ENCODE measurements around the gene SLC44A3. TPM values are rescaled to one million over a fixed set of nuclear protein-coding genes. Genes with fewer than 3 reads are reported as not detected.

SLC44A3 gene
- total RNA-seq, 4 donors from 2014 or later = 20.6 to 60.5 (median 41.8) TPM

DNA sequence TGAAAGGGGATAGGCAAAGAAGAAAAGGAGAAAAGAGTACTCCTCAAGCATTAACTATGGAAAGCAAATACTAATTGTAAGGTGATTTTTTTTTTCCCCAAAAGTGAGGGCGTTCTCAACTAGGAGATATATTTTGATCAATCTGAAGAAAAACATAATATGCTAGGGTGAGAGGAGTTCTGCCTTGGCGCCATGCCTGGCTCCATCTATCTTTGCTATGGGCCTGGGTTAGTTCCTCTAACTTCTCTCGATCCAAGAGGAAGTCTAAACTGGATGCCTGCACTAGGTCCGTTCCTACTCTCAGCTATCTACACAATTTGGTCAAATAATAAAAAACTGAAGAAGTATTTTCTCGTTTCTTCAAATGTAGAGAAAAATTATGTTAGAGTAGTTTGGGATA lies 86.2 kb downstream of the SLC44A3 start:
- Histone ChIP-seq H3K4me3 (no peak overlapping the region), H3K27me3 (no peaks in the 10 kb centered on the region), H3K9me3 (no peaks in the 10 kb centered on the region), H3K4me1 (peaks cover 0 to 38% (median 8%) of the 10 kb centered on the region in 4 donors), H3K36me3 (peaks cover 0 to 3% (median 0%) of the 10 kb centered on the region in 4 donors), H3K27ac (no peak overlapping the region)
- 67 to 75% methylated on average over 5 of the region's 5 CpGs for WGBS, 2 donors (ENCODE audit: low coverage in 1 of 2)
- no peak for DNase-seq
- in situ Hi-C loops (cut with MboI; ENCODE audit: low pct_ligation_motif_present in 1 of 4, low pct_unique_long_range_greater_than_20kb in 1 of 4, low sequenced_read_pairs in 3 of 4) = no loop called here
- intact Hi-C loops (cut with DNase I; ENCODE audit: low total_unique reads) = no loop called here
- TF ChIP-seq POLR2A (IDR thresholded peaks at IDR 0.05) = no peak
- no peak for TF ChIP-seq EP300 (IDR thresholded peaks at IDR 0.05; ENCODE audit: low read depth)
- TF ChIP-seq, protein P1, sequence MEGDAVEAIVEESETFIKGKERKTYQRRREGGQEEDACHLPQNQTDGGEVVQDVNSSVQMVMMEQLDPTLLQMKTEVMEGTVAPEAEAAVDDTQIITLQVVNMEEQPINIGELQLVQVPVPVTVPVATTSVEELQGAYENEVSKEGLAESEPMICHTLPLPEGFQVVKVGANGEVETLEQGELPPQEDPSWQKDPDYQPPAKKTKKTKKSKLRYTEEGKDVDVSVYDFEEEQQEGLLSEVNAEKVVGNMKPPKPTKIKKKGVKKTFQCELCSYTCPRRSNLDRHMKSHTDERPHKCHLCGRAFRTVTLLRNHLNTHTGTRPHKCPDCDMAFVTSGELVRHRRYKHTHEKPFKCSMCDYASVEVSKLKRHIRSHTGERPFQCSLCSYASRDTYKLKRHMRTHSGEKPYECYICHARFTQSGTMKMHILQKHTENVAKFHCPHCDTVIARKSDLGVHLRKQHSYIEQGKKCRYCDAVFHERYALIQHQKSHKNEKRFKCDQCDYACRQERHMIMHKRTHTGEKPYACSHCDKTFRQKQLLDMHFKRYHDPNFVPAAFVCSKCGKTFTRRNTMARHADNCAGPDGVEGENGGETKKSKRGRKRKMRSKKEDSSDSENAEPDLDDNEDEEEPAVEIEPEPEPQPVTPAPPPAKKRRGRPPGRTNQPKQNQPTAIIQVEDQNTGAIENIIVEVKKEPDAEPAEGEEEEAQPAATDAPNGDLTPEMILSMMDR (IDR thresholded peaks at IDR 0.05) = no peak
- TF ChIP-seq POLR2AphosphoS5 (IDR thresholded peaks at IDR 0.05) = no peak

DNA sequence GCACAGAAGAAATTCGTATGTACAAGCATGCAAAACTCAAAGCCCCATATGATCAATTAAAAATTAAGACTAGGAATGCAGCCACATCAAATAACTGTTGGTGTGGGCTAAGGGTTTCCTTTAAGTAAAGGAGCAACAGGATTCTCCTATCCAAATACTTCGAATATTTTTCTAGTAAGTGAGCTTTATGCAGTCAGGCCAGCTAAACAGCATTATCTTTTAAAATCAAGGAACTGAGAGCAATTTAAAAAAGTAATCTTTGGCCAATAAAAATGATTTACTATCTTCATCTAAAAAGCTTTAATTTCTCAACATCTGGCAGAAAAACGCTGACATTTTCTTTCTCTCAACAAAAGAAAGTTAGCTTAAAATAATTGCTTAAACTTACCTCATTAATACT lies 87.0 kb downstream of the SLC44A3 start:
- 63 to 70% methylated on average over 3 of the region's 3 CpGs for WGBS, 2 donors (ENCODE audit: low coverage in 1 of 2)
- no peak for DNase-seq
- peaks cover 0 to 3% (median 0%) of the 10 kb centered on the region in 4 donors for H3K36me3 ChIP-seq
- no peak overlapping the region for H3K4me3 ChIP-seq
- peaks cover 0 to 46% (median 8%) of the 10 kb centered on the region in 4 donors for H3K4me1 ChIP-seq
- H3K9me3 ChIP-seq = no peaks in the 10 kb centered on the region
- H3K27me3 ChIP-seq = no peaks in the 10 kb centered on the region
- TF ChIP-seq, protein P1 (IDR thresholded peaks at IDR 0.05) = no peak
- TF ChIP-seq POLR2AphosphoS5 (IDR thresholded peaks at IDR 0.05) (no peak), EP300 (IDR thresholded peaks at IDR 0.05; ENCODE audit: low read depth) (no peak), POLR2A (IDR thresholded peaks at IDR 0.05) (no peak)
- intact Hi-C loops (cut with DNase I; ENCODE audit: low total_unique reads) (no loop called here), in situ Hi-C loops (cut with MboI; ENCODE audit: low pct_ligation_motif_present in 1 of 4, low pct_unique_long_range_greater_than_20kb in 1 of 4, low sequenced_read_pairs in 3 of 4) (no loop called here)
- H3K27ac ChIP-seq = no peak overlapping the region

DNA sequence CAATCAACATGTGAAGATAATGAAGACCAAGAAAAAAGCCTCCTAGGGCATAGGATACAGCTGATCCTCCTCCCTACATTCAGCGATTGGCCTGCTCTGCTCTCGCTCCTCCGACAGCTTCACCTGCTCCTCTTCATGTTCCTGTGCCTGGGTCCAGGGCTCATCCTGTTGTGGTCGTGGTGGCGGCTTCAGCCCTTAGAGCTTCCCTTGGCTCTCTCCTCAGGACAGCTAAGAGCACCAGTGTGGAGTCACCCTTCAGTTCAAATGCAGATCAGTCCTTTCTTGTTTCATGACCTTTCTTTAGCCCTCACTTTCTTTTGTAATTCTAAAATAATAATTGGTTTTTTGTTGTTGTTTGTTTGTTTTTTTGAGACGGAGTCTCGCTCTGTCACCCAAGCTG lies 88.0 kb downstream of the SLC44A3 start:
- DNase-seq = no peak
- no peaks in the 10 kb centered on the region for H3K36me3 ChIP-seq
- no peaks in the 10 kb centered on the region for H3K9me3 ChIP-seq
- in situ Hi-C loops (cut with MboI; ENCODE audit: low pct_ligation_motif_present in 1 of 4, low pct_unique_long_range_greater_than_20kb in 1 of 4, low sequenced_read_pairs in 3 of 4) = no loop called here
- TF ChIP-seq, protein P1 (IDR thresholded peaks at IDR 0.05) = no peak
- TF ChIP-seq POLR2A (IDR thresholded peaks at IDR 0.05) (no peak), POLR2AphosphoS5 (IDR thresholded peaks at IDR 0.05) (no peak), EP300 (IDR thresholded peaks at IDR 0.05; ENCODE audit: low read depth) (no peak)
- H3K27ac ChIP-seq = no peak overlapping the region
- no peaks in the 10 kb centered on the region for H3K27me3 ChIP-seq
- 92 to 96% methylated on average over 5 to 7 of the region's 7 CpGs for WGBS, 2 donors (ENCODE audit: low coverage in 1 of 2)
- H3K4me1 ChIP-seq = peaks cover 3 to 52% (median 19%) of the 10 kb centered on the region in 4 donors
- no peak overlapping the region for H3K4me3 ChIP-seq
- intact Hi-C loops (cut with DNase I; ENCODE audit: low total_unique reads) = no loop called here

DNA sequence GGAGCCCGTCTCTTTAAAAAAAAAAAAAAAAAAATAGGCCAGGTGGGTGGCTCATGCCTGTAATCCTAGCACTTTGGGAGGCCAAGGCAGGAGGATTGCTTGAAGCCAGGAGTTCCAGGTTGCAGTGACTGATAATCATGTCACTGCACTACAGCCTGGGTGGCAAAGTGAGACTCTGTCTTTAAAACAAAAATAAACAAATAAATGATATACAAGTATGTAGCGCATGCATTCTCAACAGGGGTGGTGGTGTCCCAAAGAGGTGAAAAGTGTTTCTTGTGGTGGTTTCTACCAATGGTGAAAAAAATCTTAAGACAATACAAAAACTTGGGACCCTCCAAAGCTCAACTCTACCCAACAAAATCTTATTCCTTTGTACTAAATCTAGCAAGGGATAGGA lies 88.8 kb downstream of the SLC44A3 start:
- no peaks in the 10 kb centered on the region for H3K36me3 ChIP-seq
- in situ Hi-C loops (cut with MboI; ENCODE audit: low pct_ligation_motif_present in 1 of 4, low pct_unique_long_range_greater_than_20kb in 1 of 4, low sequenced_read_pairs in 3 of 4) = no loop called here
- no peaks in the 10 kb centered on the region for H3K27me3 ChIP-seq
- H3K4me3 ChIP-seq = no peak overlapping the region
- intact Hi-C loops (cut with DNase I; ENCODE audit: low total_unique reads) = no loop called here
- WGBS, 2 donors (ENCODE audit: low coverage in 1 of 2) = 33 to 98% methylated on average over 1 to 2 of the region's 2 CpGs
- TF ChIP-seq EP300 (IDR thresholded peaks at IDR 0.05; ENCODE audit: low read depth) = no peak
- no peak for TF ChIP-seq POLR2A (IDR thresholded peaks at IDR 0.05)
- TF ChIP-seq, protein P1 (IDR thresholded peaks at IDR 0.05) = no peak
- TF ChIP-seq POLR2AphosphoS5 (IDR thresholded peaks at IDR 0.05) = no peak
- no peak overlapping the region for H3K27ac ChIP-seq
- H3K9me3 ChIP-seq = no peaks in the 10 kb centered on the region
- peaks cover 10 to 57% (median 24%) of the 10 kb centered on the region in 4 donors for H3K4me1 ChIP-seq
- no peak for DNase-seq

Measured in transverse colon (tissue), 4 donors.